SH-SY5Y (cell line): ENCODE results near the gene MID1IP1.

Source experiments
- GATA2 ChIP-seq: IDR thresholded peaks from 2 replicates; pipeline ENCODE4 v1.6.1; 2011; ENCODE audit warnings: mild to moderate bottlenecking, low read depth, low read length
- GATA3 ChIP-seq: IDR thresholded peaks from 2 replicates; pipeline ENCODE4 v1.6.1; 2011; ENCODE audit warnings: low read depth, mild to moderate bottlenecking, low read length, moderate library complexity

GRCh38 chrX:38798956-38799355, 2.3 kb upstream of the MID1IP1 start:
- TF ChIP-seq GATA3: no peak
- TF ChIP-seq GATA2: no peak
